Calu3 (cell line): ENCODE measurements around the gene TBL1XR1. TPM values are rescaled to one million over a fixed set of nuclear protein-coding genes. Genes with fewer than 3 reads are reported as not detected.
A peak's percentile ranks its signal among the peaks of the same experiment; 100 is the strongest.

Experiments
- BruUV-seq: library from RNA; stranded (reverse); fragments of 400-500 nt; replicated peaks from 2 replicates; lab custom pipeline; 2021; lab: Mats Ljungman, UMichigan
- CTCF ChIA-PET: fragments of 300-600 bp; sonication (Branson Sonifier 250); formaldehyde crosslinking; loops from one replicate; lab custom pipeline; 2022; ENCODE audit warnings: antibody characterized with exemption; lab: Charles Lee
- DNase-seq: peaks from one replicate; pipeline ENCODE4 v3.0.0; 2022
- H3K27ac Mint-ChIP-seq: one replicate; pipeline ENCODE4 v1.8.0; 2022; ENCODE audit warnings: mixed read lengths; ENCODE audit not compliant: unreplicated experiment
- H3K27me3 Mint-ChIP-seq: one replicate; pipeline ENCODE4 v1.8.0; 2022; ENCODE audit warnings: mixed read lengths; ENCODE audit not compliant: unreplicated experiment
- H3K36me3 Mint-ChIP-seq: one replicate; pipeline ENCODE4 v1.8.0; 2022; ENCODE audit warnings: mild to moderate bottlenecking, moderate library complexity, mixed read lengths; ENCODE audit not compliant: insufficient read depth, unreplicated experiment
- H3K4me1 Mint-ChIP-seq: one replicate; pipeline ENCODE4 v1.8.0; 2022; ENCODE audit warnings: mild to moderate bottlenecking, low read depth, mixed read lengths; ENCODE audit not compliant: unreplicated experiment
- H3K4me3 Mint-ChIP-seq: one replicate; pipeline ENCODE4 v1.8.0; 2022; ENCODE audit warnings: mild to moderate bottlenecking, low read depth, moderate library complexity, mixed read lengths; ENCODE audit not compliant: unreplicated experiment
- H3K9me3 Mint-ChIP-seq: one replicate; pipeline ENCODE4 v1.8.0; 2022; ENCODE audit warnings: low read depth, mixed read lengths; ENCODE audit not compliant: unreplicated experiment
- intact Hi-C: fragments of 100-400 bp; cut with micrococcal nuclease; formaldehyde crosslinking; loops from one replicate; pipeline ENCODE4 v1.10.0; 2022; ENCODE audit not compliant: unreplicated experiment
- total RNA-seq: library from RNA; stranded (reverse); gene quantifications from 2 replicates; pipeline ENCODE4 v1.2.3, GENCODE V29; 2022
- TF ChIP-seq, protein P1 (sequence below): fragments of 200-600 bp; IDR thresholded peaks from one replicate; pipeline ENCODE4 v1.8.0; 2022; ENCODE audit warnings: antibody characterized with exemption; ENCODE audit not compliant: unreplicated experiment

The TBL1XR1 gene
- total RNA-seq, 1 experiment from 2014 or later, result 206 TPM

- peaks cover 10% of the 10 kb centered on the region for H3K36me3 Mint-ChIP-seq
- no peak overlapping the region for H3K4me3 Mint-ChIP-seq
- TF ChIP-seq, protein P1, sequence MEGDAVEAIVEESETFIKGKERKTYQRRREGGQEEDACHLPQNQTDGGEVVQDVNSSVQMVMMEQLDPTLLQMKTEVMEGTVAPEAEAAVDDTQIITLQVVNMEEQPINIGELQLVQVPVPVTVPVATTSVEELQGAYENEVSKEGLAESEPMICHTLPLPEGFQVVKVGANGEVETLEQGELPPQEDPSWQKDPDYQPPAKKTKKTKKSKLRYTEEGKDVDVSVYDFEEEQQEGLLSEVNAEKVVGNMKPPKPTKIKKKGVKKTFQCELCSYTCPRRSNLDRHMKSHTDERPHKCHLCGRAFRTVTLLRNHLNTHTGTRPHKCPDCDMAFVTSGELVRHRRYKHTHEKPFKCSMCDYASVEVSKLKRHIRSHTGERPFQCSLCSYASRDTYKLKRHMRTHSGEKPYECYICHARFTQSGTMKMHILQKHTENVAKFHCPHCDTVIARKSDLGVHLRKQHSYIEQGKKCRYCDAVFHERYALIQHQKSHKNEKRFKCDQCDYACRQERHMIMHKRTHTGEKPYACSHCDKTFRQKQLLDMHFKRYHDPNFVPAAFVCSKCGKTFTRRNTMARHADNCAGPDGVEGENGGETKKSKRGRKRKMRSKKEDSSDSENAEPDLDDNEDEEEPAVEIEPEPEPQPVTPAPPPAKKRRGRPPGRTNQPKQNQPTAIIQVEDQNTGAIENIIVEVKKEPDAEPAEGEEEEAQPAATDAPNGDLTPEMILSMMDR, result no peak
- no peaks in the 10 kb centered on the region for H3K27me3 Mint-ChIP-seq
- BruUV-seq, result no TSS peak
- peaks cover 2% of the 10 kb centered on the region for H3K9me3 Mint-ChIP-seq
- H3K4me1 Mint-ChIP-seq, result peaks cover 31% of the 10 kb centered on the region
- CTCF ChIA-PET, result no interaction called here
- H3K27ac Mint-ChIP-seq, result peak overlapping the region; percentile 16
- DNase-seq, result no peak
- intact Hi-C loops, result no loop called here
These were observed 65.2 kb downstream of the TBL1XR1 start for GRCh38 chr3:177131927-177132636.

GRCh38 chr3:177127008-177127407 lies 70.3 kb downstream of the TBL1XR1 start:
- Mint-ChIP-seq H3K4me1 (peaks cover 35% of the 10 kb centered on the region), H3K27ac (no peak overlapping the region)
- intact Hi-C loops, result loop anchor here (5.0 kb wide), 1 partner anchor 695 kb away; no protein-coding TSS in a partner anchor

GRCh38 chr3:177126015-177126773 lies 71.1 kb downstream of the TBL1XR1 start:
- intact Hi-C loops, result loop anchor here (5.0 kb wide), 1 partner anchor 696 kb away; no protein-coding TSS in a partner anchor
- Mint-ChIP-seq H3K9me3 (peaks cover 6% of the 10 kb centered on the region), H3K27ac (no peak overlapping the region), H3K4me3 (no peak overlapping the region), H3K36me3 (no peaks in the 10 kb centered on the region), H3K27me3 (no peaks in the 10 kb centered on the region), H3K4me1 (peaks cover 34% of the 10 kb centered on the region)
- BruUV-seq, result no TSS peak
- TF ChIP-seq, protein P1, result no peak
- CTCF ChIA-PET, result interaction anchor here (1.0 kb wide), 2 partner anchors 20 to 21 kb away, joined by 3 to 5 read pairs; no protein-coding TSS in a partner anchor
- no peak for DNase-seq

More at GRCh38 chr3:177127008-177127407, 70.3 kb downstream of the TBL1XR1 start:
- no TSS peak for BruUV-seq
- Mint-ChIP-seq H3K4me3 (no peak overlapping the region), H3K27me3 (no peaks in the 10 kb centered on the region), H3K9me3 (peaks cover 4% of the 10 kb centered on the region), H3K36me3 (no peaks in the 10 kb centered on the region)
- TF ChIP-seq, protein P1, result no peak
- no peak for DNase-seq
- CTCF ChIA-PET, result no interaction called here

DNA sequence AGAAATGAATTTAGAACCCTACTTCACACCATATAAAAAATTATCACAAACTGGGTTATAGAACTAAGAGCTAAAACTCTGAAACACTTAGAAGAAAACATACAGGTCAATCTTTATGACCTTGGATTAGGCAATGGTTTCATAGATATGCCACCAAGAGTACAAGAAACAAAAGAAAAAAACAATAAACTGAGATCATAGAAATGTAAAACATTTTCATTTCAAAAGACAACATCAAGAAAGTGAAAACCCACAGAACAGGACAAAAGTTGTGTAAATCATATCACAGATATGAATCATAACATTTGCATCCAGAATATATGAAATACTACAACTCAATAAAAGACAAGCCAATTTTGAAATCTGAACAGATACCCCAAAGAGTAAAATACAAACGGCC lies 72.4 kb downstream of the TBL1XR1 start:
- CTCF ChIA-PET, result interaction anchor here (0.6 kb wide), 1 partner anchor 22 kb away, joined by 4 read pairs; no protein-coding TSS in a partner anchor
- H3K27me3 Mint-ChIP-seq, result no peaks in the 10 kb centered on the region
- peaks cover 34% of the 10 kb centered on the region for H3K4me1 Mint-ChIP-seq
- no peak for DNase-seq
- H3K27ac Mint-ChIP-seq, result no peak overlapping the region
- H3K36me3 Mint-ChIP-seq, result no peaks in the 10 kb centered on the region
- intact Hi-C loops, result loop anchor here (5.0 kb wide), 1 partner anchor 697 kb away; no protein-coding TSS in a partner anchor
- no TSS peak for BruUV-seq
- H3K9me3 Mint-ChIP-seq, result peaks cover 6% of the 10 kb centered on the region
- TF ChIP-seq, protein P1, result no peak
- H3K4me3 Mint-ChIP-seq, result no peak overlapping the region
